T follicular helper cell (primary cell): ENCODE data around the gene UMAD1.
A peak's percentile ranks its signal among the peaks of the same experiment; 100 is the strongest.

Experiments used
- DNase-seq: peaks from one replicate; pipeline ENCODE4 v3.0.0-alpha.2; 2020; ENCODE audit warnings: low read depth
- total RNA-seq, 2 experiments: gene quantifications; one replicate each; lab custom pipeline; 2026; lab: John Stamatoyannopoulos, UW

Gene UMAD1
- 9.6 to 13.6 reads per million in 2 experiments for total RNA-seq

DNA sequence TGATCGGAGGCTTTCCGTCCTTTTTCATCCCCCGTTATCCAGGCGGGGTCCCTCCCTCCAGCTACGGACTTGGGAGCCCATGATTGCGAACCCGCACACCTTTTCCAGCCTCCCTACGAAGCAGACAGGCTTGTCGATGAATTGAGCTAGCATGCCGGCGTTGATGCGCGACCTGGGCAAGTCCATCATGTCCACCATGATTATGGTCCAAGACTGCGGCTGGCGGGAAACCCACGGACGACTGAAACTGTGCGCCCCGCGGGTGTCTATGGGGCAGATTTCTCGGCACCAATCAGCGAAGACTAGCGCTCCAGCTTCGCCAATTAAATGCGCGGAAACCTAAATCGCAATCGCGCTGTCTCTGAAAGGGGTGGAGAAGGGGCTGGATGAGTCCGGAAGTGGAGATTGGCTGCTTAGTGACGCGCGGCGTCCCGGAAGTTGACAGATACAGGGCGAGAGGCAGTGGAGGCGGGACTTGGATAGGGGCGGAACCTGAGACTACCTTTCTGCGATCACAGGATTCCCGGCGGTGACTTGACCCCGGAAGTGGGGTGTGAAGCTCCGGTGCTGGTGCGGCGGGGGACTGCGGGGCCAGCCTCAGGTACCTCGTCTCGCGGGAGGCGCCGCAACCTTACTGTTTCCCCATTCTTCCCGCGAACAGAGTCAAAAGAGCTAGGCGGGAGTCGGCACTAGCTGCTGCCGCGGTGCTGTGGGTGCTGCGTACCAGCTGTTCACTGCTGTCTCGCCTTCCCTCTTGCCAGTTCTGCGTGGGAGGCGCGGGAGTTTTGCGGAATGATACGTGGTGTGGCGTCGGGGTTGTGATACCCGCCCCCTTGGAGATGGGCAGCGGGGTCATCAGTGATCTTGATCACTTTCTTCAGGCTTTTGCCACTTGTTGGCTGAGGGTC is at the start of gene UMAD1:
Gene UMAD1, plus strand, starts transcription at position 532 of the 908 bp plus-strand sequence. CDS start 32,620 bp downstream, outside the sequence.
- DNase-seq = peak; percentile 98

DNA sequence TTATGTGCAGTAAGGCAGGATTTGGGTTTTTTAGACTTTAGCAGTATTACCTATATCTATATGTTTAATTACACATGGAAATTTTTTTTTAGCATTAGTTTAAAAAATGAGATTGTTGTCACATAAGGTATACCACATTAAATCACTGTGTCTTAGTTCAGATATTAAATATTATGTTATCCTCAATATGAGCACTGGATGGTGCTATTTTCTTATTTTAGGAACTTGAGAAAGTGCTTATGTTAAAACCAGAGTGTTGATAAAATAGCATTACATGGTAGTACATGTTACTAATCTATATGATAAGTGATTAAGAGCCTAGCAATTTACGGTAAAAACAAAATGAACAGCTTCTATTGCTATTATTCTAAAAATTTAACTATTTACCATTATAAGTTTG is 45.1 kb upstream of the UMAD1 start:
- DNase-seq = no peak

DNA sequence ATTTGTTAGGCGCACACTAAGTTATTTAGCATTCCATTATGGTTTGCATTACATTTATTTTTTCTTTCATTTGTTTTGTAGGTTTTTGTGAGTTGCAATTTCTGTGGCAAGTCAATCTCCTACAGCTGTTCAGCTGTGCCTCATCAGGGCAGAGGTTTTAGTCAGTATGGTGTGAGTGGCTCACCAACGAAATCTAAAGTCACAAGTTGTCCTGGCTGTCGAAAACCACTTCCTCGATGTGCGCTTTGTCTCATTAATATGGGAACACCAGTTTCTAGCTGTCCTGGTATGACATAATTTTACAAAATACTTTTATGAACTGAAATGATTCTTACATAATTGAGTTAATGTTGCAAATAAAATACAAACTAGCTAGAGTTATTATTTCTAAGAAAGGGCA is 44.4 kb upstream of the UMAD1 start:
- no peak for DNase-seq

DNA sequence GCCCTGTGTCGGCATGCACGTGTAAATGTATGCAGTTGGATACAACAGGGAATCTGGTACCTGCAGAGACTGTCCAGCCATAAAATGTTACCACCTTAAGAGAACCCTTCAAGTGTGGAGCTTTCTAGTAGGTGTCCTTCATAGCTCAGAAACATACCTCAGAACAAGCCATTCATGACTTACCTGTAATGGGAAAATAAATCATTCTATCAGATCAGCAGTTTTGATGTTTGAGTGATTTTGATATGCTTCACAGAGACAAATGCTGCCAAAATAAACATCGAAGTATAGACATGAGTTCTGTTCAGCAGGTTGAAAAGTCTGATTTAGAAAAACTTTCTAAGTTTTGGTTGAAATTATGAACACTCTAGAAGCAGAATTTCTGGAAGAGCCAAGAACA is 33.5 kb upstream of the UMAD1 start:
- no peak for DNase-seq

DNA sequence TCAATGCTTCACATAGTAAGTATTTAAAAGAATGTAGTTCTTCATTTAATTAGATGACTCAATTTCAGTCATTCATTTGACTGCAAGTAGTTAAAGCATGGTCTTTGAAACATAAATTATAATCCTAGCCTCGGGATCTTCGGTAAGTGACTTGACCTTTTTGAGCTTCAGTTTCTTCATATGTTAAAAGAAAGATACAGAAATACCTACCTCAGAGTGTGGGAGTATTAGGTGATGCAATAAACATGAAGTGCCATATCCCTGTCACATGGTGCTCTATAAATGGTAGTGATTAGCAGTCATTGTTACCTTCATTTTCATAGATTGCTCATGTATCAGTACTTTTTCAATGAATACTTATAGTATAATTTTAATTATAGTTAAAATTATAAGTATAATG is 31.2 kb upstream of the UMAD1 start:
- no peak for DNase-seq

DNA sequence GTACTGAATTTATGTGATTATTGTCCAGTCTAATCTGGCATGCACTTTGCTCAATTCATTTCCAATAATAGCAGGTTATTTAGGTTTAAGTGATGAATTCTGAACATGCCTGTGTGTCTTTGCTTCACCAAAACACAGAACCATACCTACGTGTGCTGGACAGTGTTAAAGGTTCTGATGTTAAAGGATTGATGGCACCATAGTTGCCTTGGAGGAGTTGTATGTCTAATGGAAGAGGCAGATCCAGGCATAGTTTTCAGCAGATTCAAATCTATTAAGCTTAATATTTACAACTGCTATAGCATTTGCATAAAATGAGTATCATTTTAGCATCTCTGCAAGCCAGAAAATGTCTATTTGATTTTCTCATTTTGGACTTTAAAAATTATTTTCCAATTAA is 28.0 kb upstream of the UMAD1 start:
- DNase-seq = no peak

DNA sequence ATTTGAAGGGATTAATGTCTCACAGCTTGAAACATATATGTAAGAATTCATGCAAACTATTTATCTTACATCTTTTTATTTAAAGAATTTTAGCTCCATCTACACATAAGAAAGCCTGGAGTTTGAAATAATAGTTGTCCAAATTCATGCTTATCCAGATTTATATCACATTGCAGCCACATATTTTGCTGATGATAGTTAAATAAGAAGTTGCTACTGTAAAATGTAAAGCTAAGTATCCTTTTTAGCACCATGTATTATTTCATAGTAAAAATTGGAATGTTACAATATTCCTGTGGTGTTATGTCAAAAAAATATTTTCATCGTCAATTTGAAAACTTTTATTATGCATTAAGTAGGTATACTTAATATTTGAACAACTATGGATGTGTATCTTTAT is 27.3 kb upstream of the UMAD1 start:
- no peak for DNase-seq

DNA sequence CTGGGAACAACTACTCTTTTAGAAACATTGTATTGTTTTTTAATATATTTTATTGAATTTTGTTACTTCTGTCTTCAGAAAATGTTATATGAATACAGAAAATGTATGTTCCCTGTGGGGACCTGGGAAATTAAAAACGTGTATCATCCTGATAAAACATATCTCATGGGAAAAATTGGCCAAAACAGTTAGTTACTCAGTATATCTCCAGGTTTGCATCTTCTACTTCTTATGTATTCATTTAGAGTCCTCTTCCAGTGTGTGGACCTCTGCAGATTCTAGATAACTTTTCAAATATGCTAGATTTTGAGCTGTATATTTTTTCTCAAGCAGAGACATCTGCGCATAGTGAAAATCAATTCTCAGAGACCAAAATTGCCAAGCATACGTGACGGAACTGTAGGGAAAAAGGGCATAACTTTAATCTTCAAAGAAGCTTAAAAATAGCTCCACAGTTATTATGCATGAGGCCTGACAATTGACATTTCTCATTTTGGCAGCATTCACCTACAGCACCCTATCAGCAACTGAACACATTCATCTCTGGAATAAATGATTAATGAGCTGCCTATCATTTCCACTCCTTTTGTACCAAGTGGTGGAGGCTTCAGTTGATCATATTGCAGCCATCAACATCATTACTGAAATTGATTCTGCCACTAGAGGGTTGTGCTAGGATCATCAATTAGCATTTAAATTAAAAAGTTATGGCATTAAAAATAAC is 26.4 kb upstream of the UMAD1 start:
- no peak for DNase-seq

DNA sequence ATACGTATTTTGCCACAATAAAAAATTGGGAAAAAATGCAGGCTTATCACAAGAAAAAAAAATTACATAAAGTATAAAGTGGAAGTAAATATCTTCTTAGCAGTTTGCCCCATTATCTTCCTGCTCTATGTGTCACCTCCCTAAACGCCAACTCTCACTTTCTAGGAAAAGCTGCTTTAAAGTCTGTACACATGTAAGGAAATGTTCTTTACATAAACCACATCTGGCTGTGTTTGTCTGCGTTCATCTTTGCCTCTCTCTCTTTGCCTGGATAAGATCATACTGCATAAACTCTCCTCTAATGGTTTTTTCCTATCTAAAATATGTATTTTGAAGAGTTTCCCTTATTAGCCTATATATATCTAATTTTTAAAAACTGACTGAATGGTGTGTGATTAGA is 23.0 kb upstream of the UMAD1 start:
- DNase-seq = no peak

DNA sequence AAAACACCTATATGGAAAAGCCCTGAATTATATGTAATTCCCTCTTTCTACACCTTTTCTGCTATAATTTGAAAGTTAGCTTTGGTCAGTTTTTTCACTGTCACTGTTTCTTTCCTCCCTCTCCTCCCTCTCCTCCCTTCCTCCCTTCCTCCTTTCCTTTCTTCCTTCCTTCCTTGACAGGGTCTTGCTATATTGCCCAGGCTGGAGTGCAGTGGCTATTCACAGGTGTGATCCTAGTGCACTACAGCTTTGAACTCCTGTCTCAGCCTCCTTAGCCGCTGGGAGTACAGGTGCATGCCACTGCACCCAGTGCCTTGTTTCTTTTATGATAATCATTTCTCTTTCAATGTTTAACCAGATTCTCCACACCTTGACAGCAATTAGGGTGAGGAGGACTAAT is 22.1 kb upstream of the UMAD1 start:
- DNase-seq = no peak

DNA sequence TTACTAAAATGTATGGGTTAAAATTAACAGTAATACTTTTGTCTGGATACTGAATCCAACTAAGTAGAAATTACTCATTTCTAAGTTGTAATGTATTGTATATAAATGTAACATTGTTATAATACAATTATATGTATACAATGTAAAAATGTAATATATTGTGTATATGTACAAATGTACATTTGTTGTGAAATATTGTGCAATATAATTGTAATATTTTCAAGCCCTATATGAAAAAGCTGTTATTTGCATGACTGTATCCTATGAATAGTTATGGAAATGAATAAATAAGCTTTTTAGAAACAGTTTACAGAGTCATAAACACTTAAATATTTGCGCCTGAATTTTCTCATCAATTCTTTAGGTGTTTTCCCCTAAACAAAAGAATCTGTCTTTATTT is 20.3 kb upstream of the UMAD1 start:
- no peak for DNase-seq

DNA sequence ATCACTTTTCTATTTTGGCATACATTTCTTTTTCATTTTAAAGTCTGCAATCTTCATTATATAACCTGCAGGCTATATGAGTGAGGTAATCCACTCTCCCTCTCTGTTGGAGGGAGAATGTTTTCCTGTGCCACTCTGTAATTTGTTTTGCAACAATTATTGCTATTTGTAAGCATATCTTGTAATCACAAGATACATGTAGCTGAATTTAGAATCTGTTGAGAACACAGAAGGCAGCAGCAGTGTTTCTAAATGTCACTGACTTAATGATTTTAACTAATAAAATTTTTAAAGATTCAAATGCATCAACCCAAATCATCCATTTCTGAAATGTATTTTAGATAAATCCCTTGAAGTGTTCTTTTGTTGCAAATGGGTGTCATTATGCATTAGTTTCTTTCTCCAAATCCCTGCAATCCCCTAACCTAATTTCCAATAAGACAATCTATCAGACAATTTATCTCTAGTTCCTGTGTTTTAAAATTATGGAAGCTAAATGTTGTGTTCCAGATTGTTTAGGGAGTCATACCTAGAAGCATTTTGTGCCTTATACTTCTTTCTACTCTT is 19.8 kb upstream of the UMAD1 start:
- DNase-seq = no peak

DNA sequence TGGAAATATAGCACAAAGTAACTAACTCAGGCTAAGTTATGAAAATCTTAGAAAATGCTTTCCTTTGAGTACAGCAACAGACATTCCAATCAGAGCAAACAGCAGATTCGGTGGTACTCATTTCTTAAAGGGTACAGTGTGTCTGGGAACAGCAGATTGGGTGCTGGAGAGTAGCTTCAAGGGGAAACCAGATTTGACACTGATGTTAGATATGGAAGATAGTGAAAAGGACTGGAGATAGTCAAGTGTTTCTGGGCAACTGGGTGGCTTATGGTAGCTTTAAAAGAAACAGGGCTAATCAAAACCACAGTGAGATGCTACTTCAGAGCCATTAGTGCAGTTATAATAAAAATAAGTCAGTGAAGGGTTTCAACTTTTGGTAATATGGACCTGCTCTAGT is 12.1 kb upstream of the UMAD1 start:
- DNase-seq = no peak

DNA sequence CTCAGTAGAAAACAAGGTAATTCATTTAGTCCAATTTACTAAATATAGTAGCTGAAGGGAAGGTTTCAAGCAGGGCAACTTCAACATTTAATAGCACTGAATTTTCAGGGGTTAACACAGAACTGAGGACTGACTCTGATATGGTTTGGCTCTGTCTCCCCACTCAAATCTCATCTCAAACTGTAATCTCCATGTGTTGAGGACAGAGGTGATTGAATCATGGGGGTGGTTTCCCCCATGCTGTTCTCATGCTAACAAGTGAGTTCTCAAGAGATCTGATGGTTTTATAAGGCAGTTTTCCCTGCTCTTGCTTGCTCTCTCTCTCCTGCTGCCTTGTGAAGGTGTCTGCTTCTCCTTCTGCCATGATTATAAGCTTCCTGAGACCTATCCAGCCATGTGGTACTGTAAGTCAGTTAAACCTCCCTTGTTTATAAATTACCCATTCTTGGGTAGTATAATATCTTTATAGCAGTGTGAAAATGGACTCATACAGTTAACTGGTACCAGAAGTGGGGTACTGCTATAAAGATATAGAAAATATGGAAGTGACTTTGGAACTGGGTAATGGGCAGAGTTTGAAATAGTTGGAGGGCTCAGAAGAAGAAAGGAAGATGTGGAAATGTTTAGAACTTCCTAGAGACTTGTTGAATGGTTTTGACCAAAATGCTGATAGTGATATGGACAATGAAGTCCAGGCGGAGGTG is 9.8 kb upstream of the UMAD1 start:
- DNase-seq = no peak

DNA sequence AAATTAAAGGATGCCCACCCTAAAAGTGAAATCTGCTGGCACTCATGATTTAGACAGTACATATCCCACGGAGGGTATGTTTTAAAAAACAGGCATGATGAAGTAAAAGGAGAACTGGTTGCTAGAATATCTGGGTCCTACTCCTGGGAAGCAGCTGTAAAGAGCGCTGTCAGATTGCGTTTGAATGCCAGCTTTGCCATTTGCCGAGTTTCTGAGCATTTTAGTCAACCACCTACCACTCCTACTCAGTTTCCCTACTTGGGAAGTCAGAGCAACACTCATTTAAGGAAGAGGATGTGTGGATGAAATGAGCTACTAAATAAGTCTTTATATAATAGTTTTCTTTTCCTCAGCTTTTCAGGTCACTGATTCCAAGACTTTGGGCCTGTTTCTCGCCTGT is 1.1 kb upstream of the UMAD1 start:
- DNase-seq = no peak

DNA sequence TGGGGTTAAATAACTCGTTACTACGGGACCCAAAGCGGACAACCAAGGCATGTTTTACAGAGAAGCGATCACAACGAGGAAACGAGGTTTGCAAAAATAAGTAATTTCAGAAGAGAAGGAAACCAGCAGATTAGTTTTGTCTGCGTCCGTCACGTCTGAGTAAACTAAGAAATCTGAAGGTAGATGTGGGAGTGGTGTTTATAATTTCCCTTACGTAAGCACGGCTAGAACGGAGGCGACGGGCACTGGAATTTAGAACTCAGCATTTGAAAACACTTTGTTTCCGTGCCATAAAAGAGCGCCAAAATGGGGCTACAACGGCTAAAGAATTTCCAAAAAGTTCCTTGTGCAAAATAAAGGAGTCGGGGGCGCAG is 718 bp upstream of the UMAD1 start:
- peak; percentile 48 for DNase-seq

DNA sequence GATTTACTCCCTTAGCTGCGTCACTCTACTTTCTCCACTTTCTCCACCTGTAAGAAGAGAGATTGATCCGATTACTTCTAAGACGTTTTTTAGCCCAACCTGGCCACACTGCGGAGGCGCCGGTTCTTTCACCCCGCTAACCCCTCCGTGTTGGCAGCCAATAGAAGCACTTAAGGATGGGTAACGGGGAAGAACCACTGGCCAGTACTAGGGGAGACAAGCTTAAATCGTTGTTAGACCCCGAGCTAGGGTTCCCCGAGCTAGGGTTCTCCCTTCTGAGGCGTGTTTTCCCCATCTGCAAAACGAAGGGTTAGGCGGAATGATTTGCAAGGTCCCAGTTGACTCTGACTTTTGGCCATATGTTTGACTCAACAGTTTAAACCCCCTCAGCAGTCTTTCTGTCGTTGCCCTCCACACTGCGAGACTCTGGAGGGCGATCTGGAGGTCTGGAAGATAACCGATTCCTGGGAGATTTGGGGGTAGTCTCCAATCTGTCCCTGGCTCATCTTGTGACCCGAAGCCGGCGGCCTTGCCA is 644 bp downstream of the UMAD1 start:
- DNase-seq = no peak

DNA sequence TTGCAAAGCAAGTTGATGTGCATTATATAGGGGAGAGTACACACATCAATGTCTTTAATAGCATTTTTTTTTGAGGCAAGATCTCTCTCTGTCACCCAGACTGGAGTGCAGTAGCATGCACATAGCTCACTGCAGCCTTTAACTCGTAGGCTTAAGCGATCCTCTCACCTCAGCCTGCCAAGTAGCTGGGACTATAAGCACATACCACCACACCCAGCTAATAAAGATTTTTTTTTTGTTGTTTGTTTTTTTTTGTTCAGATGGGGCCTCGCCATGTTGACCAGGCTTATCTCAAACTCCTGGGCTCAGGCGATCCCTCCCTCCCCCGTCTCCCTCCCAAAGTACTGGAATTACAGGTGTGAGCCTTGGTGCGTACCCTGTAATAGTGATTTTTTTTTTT is 1.5 kb downstream of the UMAD1 start:
- no peak for DNase-seq

DNA sequence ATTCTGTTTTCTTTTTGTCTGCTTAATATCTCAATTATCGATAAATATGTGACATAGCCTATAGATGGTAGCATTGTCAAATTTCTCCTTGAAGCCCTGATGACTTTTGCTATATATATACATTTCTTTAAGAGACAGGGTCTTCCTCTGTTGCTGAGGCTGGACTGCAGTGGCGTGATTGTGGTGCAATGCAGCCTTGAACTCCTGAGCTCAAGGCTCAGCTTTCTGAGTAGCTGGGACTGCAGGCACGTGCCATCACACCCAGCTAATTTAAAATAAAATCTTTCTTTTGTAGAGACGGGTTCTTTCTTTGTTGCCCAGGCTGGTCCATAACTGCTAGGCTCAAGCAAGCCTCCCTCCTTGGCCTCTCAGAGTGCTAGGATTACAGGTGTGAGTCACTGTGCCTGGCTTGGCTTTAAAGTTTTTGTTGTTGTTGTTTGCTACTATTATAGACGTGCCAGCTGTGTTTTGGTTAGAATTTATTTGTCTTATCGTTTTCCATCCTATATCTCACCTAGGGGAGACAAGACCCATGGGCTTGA is 7.0 kb downstream of the UMAD1 start:
- DNase-seq = no peak

DNA sequence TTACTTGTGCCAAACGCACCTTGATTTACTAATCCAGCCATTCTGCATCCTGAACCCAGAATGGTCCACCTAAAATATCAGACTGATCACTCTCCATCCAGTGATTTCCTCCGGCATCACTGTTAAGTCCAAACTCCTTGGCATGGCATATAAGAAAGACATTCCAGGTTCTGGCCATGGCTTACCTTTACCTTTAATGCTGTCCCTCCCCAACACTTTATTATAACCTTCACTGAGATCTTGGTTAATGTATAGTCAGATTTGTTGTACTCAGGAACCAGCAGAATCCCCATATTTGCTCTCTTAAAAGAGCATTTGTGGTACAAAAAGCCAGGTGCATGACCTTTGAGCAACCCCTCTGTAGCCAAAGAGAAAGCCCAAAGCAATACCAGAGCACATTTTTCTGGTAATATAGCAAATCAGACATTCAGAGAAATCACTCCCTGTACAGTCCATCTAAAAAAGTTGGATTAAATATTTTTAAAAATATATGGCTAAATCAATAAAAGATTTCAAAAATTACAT is 10.2 kb downstream of the UMAD1 start:
- DNase-seq = no peak

DNA sequence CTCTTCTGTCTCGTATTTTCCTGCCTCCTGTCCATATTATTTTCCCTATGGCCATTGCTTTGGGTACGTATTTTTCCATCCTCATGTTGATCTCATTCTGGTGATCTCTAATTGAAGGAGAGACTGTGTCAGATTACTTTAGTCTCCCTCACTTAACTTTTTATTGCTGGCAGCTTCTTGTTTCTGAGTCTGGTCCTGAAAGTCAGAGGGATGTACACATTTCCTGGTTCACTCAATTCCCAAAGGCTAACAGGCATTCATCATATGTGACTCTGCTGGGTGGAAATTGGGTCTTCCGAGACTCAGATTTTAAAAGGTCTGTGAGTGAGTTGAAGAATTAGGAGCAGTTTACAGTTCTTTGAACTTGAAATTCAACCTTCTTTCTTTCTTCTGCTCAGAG is 10.9 kb downstream of the UMAD1 start:
- DNase-seq = no peak
